GM13976 (cell line): ENCODE measurements around the gene AHDC1.
A peak's percentile ranks its signal among the peaks of the same experiment; 100 is the strongest.

ENCODE experiments used
- DNase-seq: peaks from one replicate; pipeline ENCODE4 v3.0.0; 2012; ENCODE audit warnings: low spot score
- CTCF ChIP-seq: IDR thresholded peaks from 2 replicates; pipeline ENCODE4 v1.5.1; 2012; ENCODE audit warnings: borderline replicate concordance, mild to moderate bottlenecking; ENCODE audit not compliant: insufficient read depth; ENCODE audit errors: extremely low read depth, missing control alignments, control extremely low read depth
- in situ Hi-C: fragments of 300-500 bp; cut with MboI; formaldehyde crosslinking; loops from one replicate; pipeline ENCODE4 v1.12.0; 2022; ENCODE audit warnings: low sequenced_read_pairs, mixed read lengths, inconsistent platforms; ENCODE audit not compliant: unreplicated experiment

AHDC1 gene

GRCh38 chr1:27527890-27528817 lies 75.8 kb downstream of the AHDC1 start:
- DNase-seq, result peak; percentile 71
- in situ Hi-C loops, result no loop called here
- TF ChIP-seq CTCF, result peak; percentile 4

- TF ChIP-seq CTCF, result no peak
- DNase-seq, result peak; percentile 74
- in situ Hi-C loops, result no loop called here
These were observed 76.6 kb downstream of the AHDC1 start for GRCh38 chr1:27527223-27527889.

GRCh38 chr1:27526569-27527222 lies 77.2 kb downstream of the AHDC1 start:
- peak; percentile 67 for DNase-seq
- in situ Hi-C loops, result no loop called here
- TF ChIP-seq CTCF, result no peak

- in situ Hi-C loops, result no loop called here
- TF ChIP-seq CTCF, result no peak
- DNase-seq, result peak; percentile 88
These were observed 78.4 kb downstream of the AHDC1 start for GRCh38 chr1:27525296-27526272.

GRCh38 chr1:27523337-27524020 lies 80.5 kb downstream of the AHDC1 start:
- no peak for DNase-seq
- TF ChIP-seq CTCF, result no peak
- in situ Hi-C loops, result no loop called here
